Gastroesophageal sphincter (tissue), 4 donors: ENCODE data around the gene BCL6. TPM values are rescaled to one million over a fixed set of nuclear protein-coding genes. Genes with fewer than 3 reads are reported as not detected.

Experiments used
- ATAC-seq: fragments of 150-250 bp; one replicate; pipeline ENCODE4 v1.9.1; 2016; ENCODE audit warnings: mild to moderate bottlenecking, moderate library complexity
- H3K27ac ChIP-seq, 4 donors: fragments of 200-600 bp; sonication (generic) in 3 of 4; 1 replicate in 3 of 4; 2 replicates in 1 of 4; pipeline ENCODE4 v1.5.1; 2016 to 2019
- H3K27me3 ChIP-seq: fragments of 200-600 bp; sonication (generic); one replicate; pipeline ENCODE4 v1.5.1; 2019
- H3K36me3 ChIP-seq, 2 donors: fragments of 200-600 bp; sonication (generic); one replicate each; pipeline ENCODE4 v1.5.1; 2019; ENCODE audit warnings: control low read depth in 1 of 2
- H3K4me1 ChIP-seq, 3 donors: fragments of 200-600 bp; sonication (generic); 1 replicate in 2 of 3; 2 replicates in 1 of 3; pipeline ENCODE4 v1.5.1; 2016 to 2019; ENCODE audit warnings: control low read depth in 2 of 3
- H3K4me3 ChIP-seq, 2 donors: fragments of 200-600 bp; sonication (generic); one replicate each; pipeline ENCODE4 v1.5.1; 2019; ENCODE audit warnings: mild to moderate bottlenecking in 1 of 2, moderate library complexity in 1 of 2
- H3K9me3 ChIP-seq, 3 donors: fragments of 200-600 bp; sonication (generic); one replicate each; pipeline ENCODE4 v1.5.1; 2017 to 2019; ENCODE audit warnings: control low read depth in 2 of 3
- CTCF ChIP-seq, 4 experiments: fragments of 200-600 bp in 2 of 4; fragments of 450-650 bp in 2 of 4; sonication (generic) in 1 of 4; IDR thresholded peaks; one replicate each; pipeline ENCODE4 v1.5.1; 2017 to 2019; ENCODE audit warnings: antibody characterized with exemption in 4 of 4, mild to moderate bottlenecking in 2 of 4, moderate library complexity in 2 of 4
- EP300 ChIP-seq: sonication (generic); formaldehyde crosslinking; IDR thresholded peaks from one replicate; pipeline ENCODE4 v1.6.1; 2017; ENCODE audit warnings: antibody characterized with exemption, mild to moderate bottlenecking
- POLR2A ChIP-seq, 2 donors: fragments of 450-650 bp; IDR thresholded peaks; one replicate each; pipeline ENCODE4 v1.6.1; 2017; ENCODE audit warnings: antibody characterized with exemption in 2 of 2, mild to moderate bottlenecking in 2 of 2, moderate library complexity in 1 of 2
- POLR2AphosphoS5 ChIP-seq: sonication (generic); formaldehyde crosslinking; IDR thresholded peaks from one replicate; pipeline ENCODE4 v1.6.1; 2017; ENCODE audit warnings: antibody characterized with exemption
- WGBS, 2 donors: methylation state at CpG; one replicate each; pipeline ENCODE4 v1.1.5; 2018; ENCODE audit warnings: low coverage in 1 of 2; 5-methylcytosine and 5-hydroxymethylcytosine counted together
- total RNA-seq, 4 donors: library from RNA; depleted of rRNA; stranded (reverse); fragments of >200 nt; gene quantifications; one replicate each; pipeline ENCODE4 v1.1.0, GENCODE V29; 2016

Gene BCL6
- total RNA-seq, 4 donors from 2014 or later = 60.0 to 146 (median 115) TPM

DNA sequence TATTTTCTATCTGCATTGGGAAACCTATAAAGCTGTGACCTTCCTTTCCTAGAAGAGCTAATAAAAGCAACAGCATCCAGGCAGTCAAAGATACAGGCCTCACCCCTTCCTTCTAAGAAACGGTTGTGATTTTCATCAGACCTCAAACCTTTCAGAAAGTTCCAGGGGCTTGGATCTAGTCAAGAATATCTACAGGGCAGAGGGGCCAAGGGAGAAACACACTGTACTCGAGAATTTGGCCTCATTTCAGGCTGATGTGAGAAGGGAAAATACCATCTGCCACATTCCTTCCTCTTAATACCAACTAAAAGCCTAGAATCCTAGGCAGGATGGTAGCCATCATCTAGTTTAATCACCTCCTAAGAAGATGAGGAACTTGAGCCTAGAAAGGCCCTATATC, 24.5 kb upstream of the BCL6 start:
- no peak for ATAC-seq
- H3K27me3 ChIP-seq = no peaks in the 10 kb centered on the region
- no peak overlapping the region for H3K4me3 ChIP-seq
- no peak for TF ChIP-seq CTCF (IDR thresholded peaks at IDR 0.05)
- no peak for TF ChIP-seq EP300
- H3K27ac ChIP-seq = no peak overlapping the region
- H3K36me3 ChIP-seq = no peaks in the 10 kb centered on the region
- 13 to 19% methylated on average over 2 of the region's 2 CpGs for WGBS, 2 donors
- H3K4me1 ChIP-seq = peaks cover 0 to 6% (median 0%) of the 10 kb centered on the region in 3 donors
- H3K9me3 ChIP-seq = no peaks in the 10 kb centered on the region

DNA sequence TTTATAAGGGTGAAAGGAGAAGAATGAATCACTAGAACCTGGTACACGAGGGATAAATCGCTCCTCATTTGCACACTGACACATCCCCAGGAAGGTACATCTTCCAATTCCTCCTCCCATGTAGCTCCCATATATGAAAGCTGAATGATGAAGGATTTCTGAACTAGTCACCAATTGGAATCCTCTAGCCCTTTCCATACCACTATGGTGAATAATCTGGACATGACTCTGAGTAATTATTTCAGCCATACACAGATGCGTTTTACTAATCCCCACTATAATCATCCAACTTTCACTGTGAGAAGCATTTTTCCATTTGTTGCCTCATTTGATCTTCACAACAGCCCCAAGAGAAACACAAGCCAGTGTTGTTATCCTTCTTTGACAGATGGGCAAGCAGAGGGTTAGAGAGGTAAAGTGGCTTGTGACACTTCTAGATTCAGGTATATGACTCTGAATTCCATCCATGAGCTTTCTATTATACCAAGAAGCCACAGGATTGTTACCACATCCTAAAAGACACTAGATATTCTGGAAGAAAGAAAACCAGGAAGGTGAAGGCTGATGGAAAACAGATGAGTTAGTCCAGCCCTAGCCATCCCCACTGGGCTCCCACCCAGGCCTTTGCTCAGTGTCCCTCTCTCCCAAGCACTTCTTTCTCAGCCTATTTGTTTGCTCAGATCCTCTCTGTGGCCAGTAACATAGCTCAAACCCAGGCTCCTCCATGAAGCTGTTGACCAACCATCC, 22.2 kb upstream of the BCL6 start:
- no peak overlapping the region for H3K27ac ChIP-seq
- H3K27me3 ChIP-seq = no peaks in the 10 kb centered on the region
- H3K4me3 ChIP-seq = no peak overlapping the region
- no peaks in the 10 kb centered on the region for H3K9me3 ChIP-seq
- TF ChIP-seq POLR2AphosphoS5 = no peak
- TF ChIP-seq CTCF (IDR thresholded peaks at IDR 0.05) = no peak
- no peak for TF ChIP-seq POLR2A (IDR thresholded peaks at IDR 0.05)
- no peak for TF ChIP-seq EP300
- H3K4me1 ChIP-seq = peaks cover 0 to 20% (median 6%) of the 10 kb centered on the region in 3 donors
- ATAC-seq = no peak
- 53 to 89% methylated on average over 2 to 3 of the region's 3 CpGs for WGBS, 2 donors
- no peaks in the 10 kb centered on the region for H3K36me3 ChIP-seq

GRCh38 chr3:187765342-187765741, 20.1 kb upstream of the BCL6 start:
- Histone ChIP-seq H3K27ac (no peak overlapping the region), H3K27me3 (no peaks in the 10 kb centered on the region), H3K36me3 (no peaks in the 10 kb centered on the region), H3K4me3 (no peak overlapping the region), H3K4me1 (peaks cover 0 to 20% (median 6%) of the 10 kb centered on the region in 3 donors), H3K9me3 (no peaks in the 10 kb centered on the region)
- no peak for ATAC-seq
- TF ChIP-seq EP300 (no peak), CTCF (IDR thresholded peaks at IDR 0.05) (no peak), POLR2A (IDR thresholded peaks at IDR 0.05) (no peak), POLR2AphosphoS5 (no peak)
- WGBS, 2 donors = 90 to 100% methylated on average over 2 of the region's 2 CpGs

DNA sequence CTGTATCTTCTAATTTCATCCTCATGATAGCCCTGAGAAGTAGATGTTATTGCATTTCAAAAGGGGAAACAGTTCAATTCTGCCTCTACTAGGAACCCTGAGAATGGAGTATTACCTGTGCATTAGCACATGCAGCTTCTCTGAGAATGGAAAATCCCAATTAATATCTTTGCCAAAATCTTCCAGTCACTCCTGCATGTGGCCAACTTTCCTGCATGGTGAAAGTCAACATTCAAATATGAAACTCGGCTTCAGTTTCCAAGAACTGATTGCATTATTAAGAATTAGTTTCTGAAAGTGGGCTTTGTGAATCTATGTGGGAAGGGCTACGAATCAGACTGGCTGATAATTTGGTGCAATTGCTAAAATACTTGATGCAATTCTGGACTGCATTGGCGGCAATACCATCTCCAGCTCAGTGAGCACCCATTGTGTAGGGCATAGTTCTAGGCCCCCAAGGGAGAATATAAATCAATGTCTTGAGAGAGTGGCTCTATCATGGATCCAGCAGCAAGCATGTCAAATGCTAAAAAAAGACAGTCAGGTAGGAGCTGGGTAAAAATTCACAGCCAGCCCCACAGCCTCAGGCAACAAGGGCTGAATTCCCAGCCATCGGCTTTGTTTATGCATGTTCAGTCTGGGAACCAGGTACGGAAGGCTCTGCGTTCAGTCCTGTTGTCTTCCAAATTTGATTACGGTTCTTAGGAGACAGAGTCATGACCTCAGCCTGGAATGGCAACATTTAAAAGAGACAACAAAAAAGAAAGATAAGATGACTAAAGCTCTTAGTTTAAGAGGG, 18.8 kb upstream of the BCL6 start:
- 34 to 60% methylated on average over 5 to 7 of the region's 7 CpGs for WGBS, 2 donors
- no peaks in the 10 kb centered on the region for H3K27me3 ChIP-seq
- H3K4me3 ChIP-seq = no peak overlapping the region
- H3K36me3 ChIP-seq = no peaks in the 10 kb centered on the region
- no peak for ATAC-seq
- H3K4me1 ChIP-seq = peaks cover 0 to 16% (median 6%) of the 10 kb centered on the region in 3 donors
- H3K9me3 ChIP-seq = no peaks in the 10 kb centered on the region
- H3K27ac ChIP-seq = peak overlapping the region in 1 of 4 donors; percentile 14
- TF ChIP-seq POLR2A (IDR thresholded peaks at IDR 0.05) = no peak
- no peak for TF ChIP-seq CTCF (IDR thresholded peaks at IDR 0.05)
- no peak for TF ChIP-seq EP300
